H9 (cell line): ENCODE results near the gene TP73. TPM values are rescaled to one million over a fixed set of nuclear protein-coding genes. Genes with fewer than 3 reads are reported as not detected.

ENCODE experiments used
- DNase-seq: peaks from one replicate; pipeline ENCODE4 v3.0.0-alpha.2; 2017
- H2AFZ ChIP-seq: one replicate; pipeline ENCODE4 v1.6.1; 2013; ENCODE audit warnings: mild to moderate bottlenecking, low read length, control low read depth, moderate library complexity
- H2AK5ac ChIP-seq: 2 replicates; pipeline ENCODE4 v1.6.1; 2013; ENCODE audit warnings: low read length, control low read depth, mixed read lengths; ENCODE audit not compliant: insufficient read length
- H2BK120ac ChIP-seq: one replicate; pipeline ENCODE4 v1.6.1; 2013; ENCODE audit warnings: low read depth, mild to moderate bottlenecking, low read length, control low read depth, inconsistent platforms; ENCODE audit not compliant: poor library complexity, severe bottlenecking
- H2BK12ac ChIP-seq: 2 replicates; pipeline ENCODE4 v1.6.1; 2013; ENCODE audit warnings: low read length, control low read depth, mixed read lengths, low read depth; ENCODE audit not compliant: insufficient read length
- H2BK15ac ChIP-seq: 2 replicates; pipeline ENCODE4 v1.6.1; 2013; ENCODE audit warnings: low read depth, low read length, control low read depth
- H2BK20ac ChIP-seq: one replicate; pipeline ENCODE4 v1.6.1; 2013; ENCODE audit warnings: low read depth, mild to moderate bottlenecking, low read length, control low read depth, inconsistent platforms; ENCODE audit not compliant: poor library complexity, severe bottlenecking
- H2BK5ac ChIP-seq: 2 replicates; pipeline ENCODE4 v1.6.1; 2013; ENCODE audit warnings: low read length, control low read depth, mixed read lengths; ENCODE audit not compliant: insufficient read length
- H3K14ac ChIP-seq: 2 replicates; pipeline ENCODE4 v1.6.1; 2013; ENCODE audit warnings: low read length, control low read depth; ENCODE audit not compliant: insufficient read depth
- H3K18ac ChIP-seq: 2 replicates; pipeline ENCODE4 v1.6.1; 2013; ENCODE audit warnings: low read depth, mild to moderate bottlenecking, mixed read lengths, low read length, control low read depth; ENCODE audit not compliant: insufficient read length
- H3K23ac ChIP-seq: 2 replicates; pipeline ENCODE4 v1.6.1; 2013; ENCODE audit warnings: low read length, control low read depth, mixed read lengths, low read depth; ENCODE audit not compliant: insufficient read length
- H3K23me2 ChIP-seq: 2 replicates; pipeline ENCODE4 v1.6.1; 2013; ENCODE audit warnings: low read depth, mild to moderate bottlenecking, mixed read lengths, low read length, control low read depth; ENCODE audit not compliant: insufficient read length, poor library complexity, severe bottlenecking
- H3K27ac ChIP-seq: 2 replicates; pipeline ENCODE4 v1.5.1; 2013; ENCODE audit warnings: low read length, control low read depth, mixed read lengths, low read depth; ENCODE audit not compliant: insufficient read length
- H3K27me3 ChIP-seq: 2 replicates; pipeline ENCODE4 v1.6.1; 2013; ENCODE audit warnings: low read length, control low read depth, inconsistent platforms; ENCODE audit not compliant: insufficient read depth
- H3K4ac ChIP-seq: 2 replicates; pipeline ENCODE4 v1.6.1; 2013; ENCODE audit warnings: low read depth, mild to moderate bottlenecking, control low read depth, inconsistent platforms, low read length, moderate library complexity
- H3K4me1 ChIP-seq: 2 replicates; pipeline ENCODE4 v1.6.1; 2013; ENCODE audit warnings: low read length, control low read depth, inconsistent platforms; ENCODE audit not compliant: insufficient read depth
- H3K4me2 ChIP-seq: 2 replicates; pipeline ENCODE4 v1.6.1; 2013; ENCODE audit warnings: low read length, control low read depth, mixed read lengths; ENCODE audit not compliant: insufficient read length, insufficient read depth
- H3K56ac ChIP-seq: 2 replicates; pipeline ENCODE4 v1.6.1; 2013; ENCODE audit warnings: low read depth, mild to moderate bottlenecking, mixed read lengths, low read length, control low read depth; ENCODE audit not compliant: insufficient read length
- H3K79me1 ChIP-seq: 2 replicates; pipeline ENCODE4 v1.6.1; 2013; ENCODE audit warnings: low read depth, mild to moderate bottlenecking, moderate library complexity, low read length, control low read depth, inconsistent platforms; ENCODE audit not compliant: insufficient read depth, poor library complexity, severe bottlenecking
- H3K79me2 ChIP-seq: 2 replicates; pipeline ENCODE4 v1.6.1; 2013; ENCODE audit warnings: low read length, control low read depth, inconsistent platforms; ENCODE audit not compliant: insufficient read depth
- H3K9ac ChIP-seq: 2 replicates; pipeline ENCODE4 v1.6.1; 2013; ENCODE audit warnings: low read length, control low read depth, mixed read lengths; ENCODE audit not compliant: insufficient read length; ENCODE audit errors: extremely low read depth
- H3K9me3 ChIP-seq: one replicate; pipeline ENCODE4 v1.6.1; 2013; ENCODE audit warnings: low read depth, low read length, inconsistent platforms; ENCODE audit not compliant: control insufficient read depth
- H3T11ph ChIP-seq: one replicate; pipeline ENCODE4 v1.6.1; 2013; ENCODE audit warnings: mild to moderate bottlenecking, low read length, control low read depth, inconsistent platforms
- H4K20me1 ChIP-seq: one replicate; pipeline ENCODE4 v1.6.1; 2013; ENCODE audit not compliant: control insufficient read depth, insufficient read length, insufficient read depth
- H4K5ac ChIP-seq: 2 replicates; pipeline ENCODE4 v1.6.1; 2013; ENCODE audit warnings: low read depth, mild to moderate bottlenecking, mixed read lengths, low read length, control low read depth; ENCODE audit not compliant: insufficient read length
- H4K8ac ChIP-seq: replicated peaks from 2 replicates; pipeline ENCODE4 v1.6.1; 2013; ENCODE audit warnings: low read length, control low read depth, mixed read lengths, low read depth; ENCODE audit not compliant: insufficient read length
- H4K91ac ChIP-seq: 2 replicates; pipeline ENCODE4 v1.6.1; 2013; ENCODE audit warnings: low read depth, mild to moderate bottlenecking, moderate library complexity, mixed read lengths, low read length, control low read depth; ENCODE audit not compliant: insufficient read length
- H3K27ac Mint-ChIP-seq, 3 experiments: 2 replicates in 2 of 3; 3 replicates in 1 of 3; pipeline ENCODE4 v1.8.0; 2020 to 2021; ENCODE audit warnings: mixed read lengths in 3 of 3, mild to moderate bottlenecking in 1 of 3, moderate library complexity in 1 of 3
- H3K27me3 Mint-ChIP-seq: 2 replicates; pipeline ENCODE4 v1.8.0; 2021; ENCODE audit warnings: low read depth, mild to moderate bottlenecking, moderate library complexity, mixed read lengths
- H3K36me3 Mint-ChIP-seq, 3 experiments: 2 replicates in 2 of 3; 3 replicates in 1 of 3; pipeline ENCODE4 v1.8.0; 2020 to 2021; ENCODE audit warnings: low read depth in 3 of 3, mixed read lengths in 3 of 3; ENCODE audit not compliant: insufficient read depth in 1 of 3
- H3K4me1 Mint-ChIP-seq, 2 experiments: 2 replicates each; pipeline ENCODE4 v1.8.0; 2020; ENCODE audit warnings: mixed read lengths in 2 of 2
- H3K4me3 Mint-ChIP-seq, 2 experiments: 2 replicates in 1 of 2; 3 replicates in 1 of 2; pipeline ENCODE4 v1.8.0; 2020 to 2021; ENCODE audit warnings: mild to moderate bottlenecking in 2 of 2, mixed read lengths in 2 of 2, moderate library complexity in 1 of 2
- H3K9me3 Mint-ChIP-seq, 2 experiments: 2 replicates in 1 of 2; 3 replicates in 1 of 2; pipeline ENCODE4 v1.8.0; 2020; ENCODE audit warnings: mild to moderate bottlenecking in 2 of 2, mixed read lengths in 2 of 2, moderate library complexity in 1 of 2
- WGBS: extraction: QIAGEN DNeasy Blood & Tissue Kit; methylation state at CpG from one replicate; pipeline ENCODE4 v1.1.7; 2013; ENCODE audit warnings: missing lambda C conversion rate, low lambda C conversion rate, mixed read lengths; ENCODE audit not compliant: insufficient read length; ENCODE audit errors: extremely low coverage; 5-methylcytosine and 5-hydroxymethylcytosine counted together
- total RNA-seq: library from RNA; stranded (reverse); gene quantifications from 2 replicates; pipeline ENCODE4 v1.2.1, GENCODE V29; 2021
- TF ChIP-seq, protein P1 (sequence below): fragments of 200-600 bp; sonication (generic); conservative IDR thresholded peaks from 3 replicates; pipeline ENCODE4 v1.8.0; 2021; ENCODE audit warnings: antibody characterized with exemption, mild to moderate bottlenecking

Gene TP73
- total RNA-seq, 1 experiment from 2014 or later = 4.7 TPM

DNA sequence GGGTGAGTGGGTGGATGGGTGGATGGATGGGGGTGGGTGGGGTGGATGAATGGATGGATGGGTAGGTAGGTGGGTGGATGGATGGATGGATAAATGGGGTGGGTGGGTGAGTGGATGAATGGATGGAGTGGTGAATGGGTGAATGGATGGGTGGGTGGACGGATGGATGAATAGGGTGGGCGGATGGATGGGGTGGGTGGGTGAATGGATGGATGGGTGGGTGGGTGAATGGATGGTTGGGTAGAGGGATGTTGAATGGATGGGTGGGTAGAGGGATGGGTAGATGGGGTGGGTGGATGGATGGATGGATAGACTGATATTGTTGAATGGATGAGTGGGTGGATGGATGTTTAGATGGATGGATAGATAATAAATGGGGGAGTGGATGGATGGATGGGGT is 73.0 kb downstream of the TP73 start:
- DNase-seq = no peak
- Histone ChIP-seq H3K79me1 (no peaks in the 10 kb centered on the region), H3K4me2 (no peak overlapping the region), H2BK12ac (no peak overlapping the region), H4K5ac (no peak overlapping the region), H3K56ac (no peak overlapping the region), H3K79me2 (no peaks in the 10 kb centered on the region), H3K4me1 (no peaks in the 10 kb centered on the region; the same call in 1 of the 2 replicates), H3K27me3 (no peaks in the 10 kb centered on the region; the same call in 1 of the 2 replicates), H3K9me3 (no peaks in the 10 kb centered on the region), H2BK5ac (no peak overlapping the region), H3K14ac (no peak overlapping the region), H4K20me1 (no peaks in the 10 kb centered on the region), H2BK20ac (no peak overlapping the region), H2BK120ac (no peak overlapping the region), H4K8ac (no peak overlapping the region), H2BK15ac (no peak overlapping the region), H3K4ac (no peak overlapping the region), H3K23ac (no peak overlapping the region), H2AFZ (no peak overlapping the region), H4K91ac (no peak overlapping the region), H3T11ph (no peak overlapping the region), H3K23me2 (no peaks in the 10 kb centered on the region), H3K9ac (no peak overlapping the region), H3K27ac (no peak overlapping the region), H3K18ac (no peak overlapping the region), H2AK5ac (no peak overlapping the region)
- WGBS = 100% methylated on average over 2 of the region's 2 CpGs
- Mint-ChIP-seq H3K27ac (no peak overlapping the region), H3K27me3 (peaks cover 12% of the 10 kb centered on the region), H3K9me3 (no peaks in the 10 kb centered on the region), H3K4me3 (no peak overlapping the region), H3K4me1 (peaks cover 2 to 3% of the 10 kb centered on the region in 2 experiments; a peak in 1 of 4 replicates), H3K36me3 (no peaks in the 10 kb centered on the region)
- TF ChIP-seq, protein P1, sequence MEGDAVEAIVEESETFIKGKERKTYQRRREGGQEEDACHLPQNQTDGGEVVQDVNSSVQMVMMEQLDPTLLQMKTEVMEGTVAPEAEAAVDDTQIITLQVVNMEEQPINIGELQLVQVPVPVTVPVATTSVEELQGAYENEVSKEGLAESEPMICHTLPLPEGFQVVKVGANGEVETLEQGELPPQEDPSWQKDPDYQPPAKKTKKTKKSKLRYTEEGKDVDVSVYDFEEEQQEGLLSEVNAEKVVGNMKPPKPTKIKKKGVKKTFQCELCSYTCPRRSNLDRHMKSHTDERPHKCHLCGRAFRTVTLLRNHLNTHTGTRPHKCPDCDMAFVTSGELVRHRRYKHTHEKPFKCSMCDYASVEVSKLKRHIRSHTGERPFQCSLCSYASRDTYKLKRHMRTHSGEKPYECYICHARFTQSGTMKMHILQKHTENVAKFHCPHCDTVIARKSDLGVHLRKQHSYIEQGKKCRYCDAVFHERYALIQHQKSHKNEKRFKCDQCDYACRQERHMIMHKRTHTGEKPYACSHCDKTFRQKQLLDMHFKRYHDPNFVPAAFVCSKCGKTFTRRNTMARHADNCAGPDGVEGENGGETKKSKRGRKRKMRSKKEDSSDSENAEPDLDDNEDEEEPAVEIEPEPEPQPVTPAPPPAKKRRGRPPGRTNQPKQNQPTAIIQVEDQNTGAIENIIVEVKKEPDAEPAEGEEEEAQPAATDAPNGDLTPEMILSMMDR = no peak
